Dedifferentiated amniotic fluid mesenchymal stem cell (primary cell): ENCODE measurements around the gene PES1.
"Not testable (repeated sequence)": the region's sequence is repeated elsewhere in the genome, so short reads cannot be mapped to it uniquely, and the experiment has no call there.

Source experiments
- DNase-seq: peaks from one replicate; pipeline ENCODE4 v3.0.0-alpha.2; 2016; ENCODE audit errors: extremely low spot score

PES1 gene

GRCh38 chr22:30575859-30576258 lies 15.9 kb downstream of the PES1 start:
- no peak for DNase-seq

DNA sequence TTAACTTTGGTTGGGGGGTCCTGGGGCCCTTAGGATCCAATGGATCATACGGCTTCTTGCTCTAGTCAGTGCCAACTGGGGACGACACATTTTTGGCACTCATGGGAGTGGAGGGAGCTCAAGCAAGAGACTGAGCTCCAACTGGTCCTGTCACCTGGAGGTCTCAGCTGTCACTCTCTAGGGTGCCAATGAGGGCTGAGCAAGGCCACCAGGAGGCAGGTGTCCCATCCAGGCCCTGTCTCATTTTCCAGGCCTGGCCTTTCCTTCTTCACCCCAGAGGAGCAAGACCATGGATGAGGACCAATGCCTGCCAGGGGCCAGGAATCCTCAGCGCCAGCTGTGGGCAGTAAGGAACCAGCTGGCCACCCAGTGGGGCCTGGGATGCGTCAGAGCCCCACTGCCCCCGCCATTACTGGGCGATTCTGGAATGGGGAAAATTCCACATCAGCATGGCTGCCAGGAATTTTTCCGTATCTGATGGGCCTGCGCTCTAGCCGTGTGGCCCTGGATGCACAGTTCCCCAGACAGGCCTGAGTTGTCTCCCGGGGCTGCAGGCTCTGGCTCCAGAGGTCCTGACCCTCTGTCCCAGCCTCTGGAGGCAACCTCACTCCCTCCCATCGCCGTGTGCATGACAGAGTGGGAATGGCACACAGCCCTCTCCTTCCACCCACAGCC lies 16.6 kb downstream of the PES1 start:
- no peak for DNase-seq

GRCh38 chr22:30574095-30574981 lies 17.4 kb downstream of the PES1 start, which contains the start of gene GAL3ST1:
GAL3ST1 (minus strand) TSS chr22:30574665; CDS start chr22:30557392, 17,273 bp downstream.
- no peak for DNase-seq

DNA sequence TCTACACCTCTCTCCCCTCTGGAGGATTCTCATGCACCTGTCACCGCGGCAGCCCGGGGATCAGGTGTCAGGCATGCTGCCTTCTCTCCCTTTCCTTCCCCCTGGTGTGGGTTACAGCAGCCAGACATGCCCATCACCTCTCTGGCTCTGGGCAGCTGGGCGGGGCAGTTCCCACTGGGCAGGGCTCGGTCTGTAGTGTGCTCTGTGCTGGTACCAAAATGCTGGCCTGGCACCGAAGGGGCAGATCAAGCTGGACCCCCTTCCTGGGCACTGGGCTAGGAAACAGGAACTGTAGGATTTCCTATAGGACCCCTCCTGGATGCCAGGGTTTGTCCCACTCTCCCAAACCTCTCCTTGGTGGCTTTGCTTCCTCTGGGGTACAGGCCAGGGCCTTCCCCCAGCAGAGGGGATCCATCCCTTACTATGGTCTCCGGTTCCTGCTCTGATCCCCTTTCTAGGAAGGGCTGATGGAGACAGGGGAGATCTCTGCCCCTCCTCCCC lies 18.1 kb downstream of the PES1 start:
- DNase-seq, result no peak

GRCh38 chr22:30572840-30573593 lies 18.7 kb downstream of the PES1 start:
- DNase-seq, result no peak

DNA sequence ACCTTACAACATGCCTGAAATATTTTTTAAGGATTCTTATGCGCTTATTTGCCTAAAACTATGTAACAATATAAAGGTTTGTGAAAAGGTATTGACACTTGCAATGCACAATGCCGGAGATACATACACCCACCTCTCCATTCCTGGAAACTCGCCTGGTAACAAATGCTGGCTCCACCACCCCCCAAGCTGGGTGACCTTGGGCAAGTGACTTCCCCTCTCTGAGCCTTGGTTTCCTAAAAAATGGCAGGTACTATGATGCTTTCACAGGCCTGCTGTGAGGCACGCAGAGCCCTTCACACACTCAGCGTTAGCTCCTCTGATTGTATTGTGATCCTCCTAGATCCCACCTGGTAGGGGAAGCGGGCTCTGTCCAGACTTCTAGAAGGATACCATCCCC lies 19.5 kb downstream of the PES1 start:
- no peak for DNase-seq

GRCh38 chr22:30569674-30570202 lies 22.0 kb downstream of the PES1 start:
- no peak for DNase-seq

- no peak for DNase-seq
These were observed 23.4 kb downstream of the PES1 start for GRCh38 chr22:30568137-30568805.

DNA sequence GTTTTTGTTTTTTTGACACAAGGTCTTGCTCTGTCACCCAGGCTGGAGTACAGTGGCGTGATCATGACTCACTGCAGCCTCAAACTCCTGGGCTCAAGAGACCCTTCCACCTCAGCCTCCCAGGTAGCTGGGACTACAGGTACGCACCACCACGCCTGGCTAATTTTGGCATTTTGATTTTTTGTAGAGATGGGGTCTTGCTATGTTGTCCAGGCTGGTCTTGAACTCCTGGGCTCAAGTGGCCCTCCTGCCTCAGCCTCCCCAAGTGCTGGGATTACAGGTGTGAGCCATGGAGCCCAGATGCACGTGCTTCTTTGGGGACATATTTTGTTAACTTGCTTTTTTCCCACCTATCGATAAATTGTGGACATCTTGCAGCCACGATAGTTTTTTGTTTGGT lies 24.4 kb downstream of the PES1 start:
- DNase-seq, result not testable (repeated sequence)

GRCh38 chr22:30566125-30566524 lies 25.6 kb downstream of the PES1 start:
- no peak for DNase-seq

GRCh38 chr22:30565341-30565740 lies 26.4 kb downstream of the PES1 start:
- DNase-seq, result no peak

DNA sequence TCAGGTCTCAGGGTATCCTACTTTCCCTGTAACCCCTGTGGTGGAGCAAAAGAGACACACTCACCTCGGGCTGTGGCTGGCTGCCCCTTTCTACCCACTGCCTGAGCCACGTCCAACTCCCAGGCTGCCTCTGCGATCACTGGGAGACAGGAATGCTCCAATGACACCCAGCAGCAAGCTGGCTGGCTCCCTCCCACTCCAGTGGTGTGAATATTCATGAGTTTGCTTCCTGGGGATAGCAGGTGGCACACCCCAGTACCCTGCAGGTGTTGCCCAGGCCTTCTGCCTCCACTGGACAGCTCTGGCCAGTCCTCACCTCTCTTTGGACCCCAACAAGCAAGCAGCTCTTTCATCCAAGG lies 27.0 kb downstream of the PES1 start:
- no peak for DNase-seq

GRCh38 chr22:30564045-30564760 lies 27.5 kb downstream of the PES1 start:
- DNase-seq, result no peak

- DNase-seq, result no peak
These were observed 29.3 kb downstream of the PES1 start for GRCh38 chr22:30562366-30562765.

DNA sequence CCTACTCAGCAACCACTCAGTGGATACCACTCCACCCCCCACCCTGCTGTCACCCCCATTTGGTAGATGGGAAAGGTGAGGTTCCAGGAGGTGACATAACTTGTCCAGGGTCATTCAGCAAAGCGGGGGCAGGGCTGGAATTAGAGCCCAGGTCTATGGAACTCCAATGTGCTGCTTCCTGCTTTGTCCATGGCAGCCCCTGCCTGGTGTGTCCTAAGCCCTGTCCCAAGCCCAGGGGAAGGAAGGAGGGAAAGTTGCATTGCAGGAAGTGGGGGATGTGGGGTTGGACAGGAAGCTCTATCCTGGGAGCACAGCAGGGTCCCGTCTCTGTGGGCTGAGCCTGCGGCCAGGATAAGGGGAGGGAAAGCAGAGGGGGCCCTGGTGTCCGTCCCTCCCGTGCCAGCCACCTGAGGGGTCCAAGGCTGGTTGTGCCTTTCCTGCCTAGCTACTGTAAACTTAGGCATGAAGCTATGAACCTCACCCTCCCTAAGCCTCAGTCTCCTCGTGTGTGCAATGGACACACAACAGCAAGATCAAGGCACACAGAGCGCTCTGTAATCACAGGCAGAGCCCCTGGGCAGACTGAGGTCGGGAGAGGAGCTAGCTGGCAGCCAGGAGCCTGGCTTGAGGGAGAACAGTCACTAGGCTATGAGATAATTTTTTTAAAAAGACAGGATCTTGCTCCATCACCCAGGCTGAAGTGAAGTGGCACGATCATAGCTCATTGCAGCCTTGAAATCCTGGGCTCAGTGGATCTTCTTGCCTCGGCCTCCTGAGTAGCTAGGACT lies 30.1 kb downstream of the PES1 start:
- no peak for DNase-seq

DNA sequence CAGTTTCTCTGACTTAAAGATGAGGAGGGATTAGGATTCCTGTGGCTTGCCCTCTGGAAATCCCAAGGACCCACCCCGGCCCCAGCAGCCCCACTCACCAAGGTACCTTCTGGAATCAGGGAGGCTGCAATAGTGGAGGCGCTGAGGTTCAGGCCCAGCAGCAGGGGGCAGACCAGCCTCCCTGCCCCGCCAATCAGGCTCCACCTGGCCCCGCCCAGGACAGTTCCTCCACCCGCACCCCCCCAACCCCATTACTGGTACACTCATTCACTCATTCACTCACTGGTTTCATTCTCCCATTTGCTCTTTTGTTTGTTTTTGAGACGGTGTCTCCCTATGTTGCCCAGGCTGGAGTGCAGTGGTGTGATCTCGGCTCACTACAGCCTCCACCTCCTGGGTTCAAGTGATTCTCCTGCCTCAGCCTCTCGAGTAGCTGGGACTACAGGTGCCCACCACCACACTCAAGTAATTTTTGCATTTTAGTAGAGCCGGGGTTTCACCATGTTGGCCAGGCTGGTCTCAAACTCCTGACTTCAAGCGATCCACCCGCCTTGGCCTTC lies 31.0 kb downstream of the PES1 start:
- DNase-seq, result not testable (repeated sequence)

DNA sequence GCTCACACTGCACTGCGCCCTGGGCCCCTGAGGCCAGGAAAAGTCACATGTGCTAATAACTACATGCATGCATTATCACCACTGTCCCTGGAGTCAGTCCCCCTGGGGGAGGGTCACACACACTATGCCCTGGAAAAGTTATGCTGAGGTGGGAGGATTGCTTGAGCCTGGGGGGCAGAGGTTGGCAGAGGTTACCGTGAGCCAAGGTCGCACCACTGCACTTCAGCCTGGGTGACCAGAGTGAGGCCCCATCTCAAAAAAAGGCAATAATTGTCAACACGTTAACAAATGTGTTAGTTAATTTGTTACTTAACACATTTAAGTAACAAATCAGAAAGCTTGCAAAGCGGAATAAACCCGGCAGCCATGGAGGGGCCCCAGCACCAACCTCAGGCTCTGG lies 31.8 kb downstream of the PES1 start:
- no peak for DNase-seq

DNA sequence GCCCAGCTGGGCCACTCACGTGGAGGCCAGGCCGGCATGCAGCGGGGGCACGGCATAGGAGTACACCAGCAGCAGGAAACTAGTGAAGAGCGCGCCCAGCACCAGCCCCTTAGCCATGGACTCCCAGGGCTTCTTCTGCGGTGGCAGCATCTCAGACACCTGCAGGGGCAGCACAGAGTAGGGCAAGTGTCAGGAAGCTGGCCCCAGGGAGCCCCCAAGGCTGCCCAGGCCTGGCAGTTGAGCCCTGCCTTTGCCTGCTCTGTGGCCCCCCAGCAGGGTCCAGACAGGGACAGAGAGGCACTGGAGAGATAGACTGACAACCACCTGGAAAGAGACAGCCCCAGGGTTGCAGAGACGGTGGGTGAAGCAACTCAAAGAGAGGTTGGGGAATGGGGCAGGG lies 34.5 kb downstream of the PES1 start:
- DNase-seq, result no peak

GRCh38 chr22:30556388-30556787 lies 35.3 kb downstream of the PES1 start:
- DNase-seq, result no peak
